Mucosa of rectum (tissue), 2 donors: ENCODE measurements around the gene LRRC32.

Source experiments
- H3K27ac ChIP-seq, 2 donors: one replicate each; pipeline ENCODE4 v1.7.0; 2013; ENCODE audit warnings: inconsistent platforms in 2 of 2, low read depth in 2 of 2, low read length in 2 of 2
- H3K27me3 ChIP-seq, 2 donors: one replicate each; pipeline ENCODE4 v1.7.0; 2013; ENCODE audit warnings: low read length in 2 of 2; ENCODE audit not compliant: control insufficient read depth in 2 of 2, insufficient read depth in 2 of 2
- H3K36me3 ChIP-seq, 2 donors: one replicate each; pipeline ENCODE4 v1.7.0; 2013; ENCODE audit warnings: low read length in 2 of 2; ENCODE audit not compliant: control insufficient read depth in 2 of 2, insufficient read depth in 2 of 2
- H3K4me1 ChIP-seq, 2 donors: one replicate each; pipeline ENCODE4 v1.7.0; 2013; ENCODE audit warnings: low read length in 2 of 2, mild to moderate bottlenecking in 1 of 2; ENCODE audit not compliant: control insufficient read depth in 2 of 2, insufficient read depth in 2 of 2
- H3K4me3 ChIP-seq, 2 donors: one replicate each; pipeline ENCODE4 v1.7.0; 2013; ENCODE audit warnings: low read length in 2 of 2
- H3K9ac ChIP-seq, 2 donors: one replicate each; pipeline ENCODE4 v1.7.0; 2013; ENCODE audit warnings: low read length in 2 of 2, low read depth in 1 of 2, mild to moderate bottlenecking in 1 of 2
- H3K9me3 ChIP-seq, 2 donors: one replicate each; pipeline ENCODE4 v1.7.0; 2013; ENCODE audit warnings: low read length in 2 of 2; ENCODE audit not compliant: control insufficient read depth in 2 of 2
- donor health status: healthy.
- donor health status: Normal muscosa, but diverticular disease.

LRRC32 gene

DNA sequence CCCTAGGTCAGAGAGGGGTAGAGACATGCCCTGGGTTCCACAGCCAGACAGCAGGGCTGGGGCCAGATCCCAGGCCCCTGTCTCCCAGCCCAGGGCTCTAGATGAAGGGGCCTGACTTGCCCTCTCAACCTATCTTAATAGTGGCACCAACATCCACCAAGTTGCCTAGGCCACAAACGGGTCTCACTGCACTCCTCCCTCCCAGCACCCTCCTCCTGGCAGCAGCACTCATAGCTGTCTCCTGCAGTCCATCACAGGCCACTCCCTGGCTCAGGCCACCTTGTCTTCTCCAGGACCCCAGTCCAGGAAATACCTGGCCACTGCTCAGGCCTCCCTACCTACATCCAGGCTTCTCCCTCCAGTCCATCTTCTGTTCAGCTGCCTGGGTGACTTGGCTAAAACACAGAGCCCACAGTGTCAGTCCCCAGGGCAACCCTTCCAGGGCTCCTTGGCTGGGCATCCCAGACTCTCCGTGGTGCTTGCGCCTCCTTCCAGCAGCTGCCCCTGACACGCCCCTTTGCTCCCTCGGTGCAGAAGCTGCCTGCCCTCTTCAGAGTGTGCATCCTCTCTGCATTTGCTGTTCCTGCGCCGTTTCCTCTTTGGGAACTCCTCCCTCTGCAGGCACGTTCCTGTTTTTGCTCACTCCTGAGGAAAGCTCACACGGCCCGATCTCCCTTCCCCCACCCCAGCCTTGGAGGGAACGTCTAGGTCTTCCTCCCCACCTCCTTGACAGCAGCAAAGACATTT, 40.5 kb downstream of the LRRC32 start:
- Histone ChIP-seq H3K36me3 (no peaks in the 10 kb centered on the region), H3K27ac (peak overlapping the region; percentile 60 to 76), H3K4me3 (peak overlapping the region; percentile 26), H3K4me1 (peaks cover 12 to 24% of the 10 kb centered on the region in 2 donors), H3K9me3 (no peaks in the 10 kb centered on the region), H3K27me3 (no peaks in the 10 kb centered on the region), H3K9ac (peak overlapping the region; percentile 10 to 56)

DNA sequence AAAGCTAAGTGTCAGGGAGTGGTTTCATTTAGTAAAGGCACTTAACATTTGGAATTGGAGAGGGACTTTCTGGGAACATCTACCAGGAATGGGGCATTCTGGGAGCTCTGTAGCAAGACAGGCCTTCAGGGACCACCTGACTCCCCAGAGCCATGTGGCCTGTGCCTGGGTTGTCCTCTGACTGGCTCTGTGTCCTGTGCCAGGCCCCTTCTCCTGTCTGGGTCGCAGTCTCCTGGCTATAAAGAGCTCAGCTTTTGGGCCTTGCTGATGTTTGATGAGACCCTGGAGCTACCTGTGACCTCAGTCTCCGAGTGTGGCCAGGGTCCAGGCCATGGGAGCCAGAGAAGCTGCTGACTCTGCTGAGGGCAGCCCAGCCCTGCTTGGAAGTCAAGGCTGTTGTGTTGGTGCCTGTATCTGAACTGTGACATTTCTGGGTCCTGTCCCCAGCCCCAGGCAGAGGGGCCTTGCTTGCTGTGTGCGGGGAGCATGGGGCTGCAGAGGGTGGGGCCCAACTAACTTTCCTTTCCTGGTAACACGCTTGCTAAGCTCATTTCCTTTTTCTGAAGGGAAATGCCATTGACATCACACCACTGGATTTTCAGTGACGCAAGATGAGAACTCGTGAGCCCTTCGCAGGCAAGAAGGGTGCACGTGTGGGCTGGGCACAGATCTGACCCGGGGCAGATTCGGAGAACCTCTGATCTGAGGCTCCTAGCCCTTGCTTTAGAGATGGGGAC, 41.3 kb downstream of the LRRC32 start:
- H3K9me3 ChIP-seq: no peaks in the 10 kb centered on the region
- H3K27ac ChIP-seq: peak overlapping the region; percentile 60 to 76
- no peak overlapping the region for H3K4me3 ChIP-seq
- H3K4me1 ChIP-seq: peaks cover 12 to 24% of the 10 kb centered on the region in 2 donors
- no peaks in the 10 kb centered on the region for H3K36me3 ChIP-seq
- no peaks in the 10 kb centered on the region for H3K27me3 ChIP-seq
- H3K9ac ChIP-seq: peak overlapping the region in 1 of 2 donors; percentile 41

DNA sequence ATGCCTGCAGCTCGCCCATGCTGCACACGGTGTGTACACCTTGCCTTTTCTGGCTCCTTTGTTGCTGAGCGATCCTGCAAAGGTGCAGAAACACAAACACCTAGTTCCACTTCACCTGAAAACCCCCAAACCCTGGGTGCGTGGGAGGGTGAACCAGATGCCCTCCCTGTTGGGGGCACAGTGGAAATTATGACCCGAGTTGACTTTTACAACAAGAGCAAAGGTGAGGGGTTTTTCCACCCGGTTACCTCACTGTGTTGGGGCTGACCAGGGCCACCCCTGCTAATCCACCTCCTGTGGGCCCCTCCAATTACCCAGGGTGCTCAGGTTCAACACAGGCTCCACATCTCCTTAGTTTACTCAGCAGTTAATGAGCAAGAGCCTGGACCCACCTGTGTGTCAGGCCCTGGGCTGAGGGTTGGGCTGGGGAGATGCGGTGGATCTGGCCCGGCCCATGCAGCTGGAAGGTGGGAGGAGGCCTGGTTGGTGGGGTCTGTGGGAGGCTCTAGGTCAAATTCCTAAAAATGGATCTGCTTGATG, 42.1 kb downstream of the LRRC32 start:
- Histone ChIP-seq H3K27ac (no peak overlapping the region), H3K4me1 (peaks cover 12 to 24% of the 10 kb centered on the region in 2 donors), H3K9me3 (no peaks in the 10 kb centered on the region), H3K4me3 (no peak overlapping the region), H3K36me3 (no peaks in the 10 kb centered on the region), H3K27me3 (no peaks in the 10 kb centered on the region), H3K9ac (no peak overlapping the region)

DNA sequence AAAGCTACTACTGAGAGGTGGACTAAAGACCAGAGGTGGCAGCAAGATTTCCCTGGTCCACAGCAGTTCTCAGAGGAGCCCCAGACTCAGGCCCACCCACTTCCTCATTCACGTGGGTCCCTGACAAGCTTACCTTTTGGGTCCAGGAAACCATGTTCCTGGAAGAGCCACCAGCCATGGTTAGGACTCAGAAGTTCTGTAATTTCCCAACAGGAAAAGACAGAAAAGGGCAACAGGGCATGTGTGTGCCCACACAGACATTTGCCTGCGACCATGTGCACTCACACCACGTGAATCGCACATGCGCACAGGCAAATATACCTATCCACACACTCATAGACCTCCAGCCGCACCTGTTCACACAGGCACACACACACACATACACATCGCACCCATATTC, 42.9 kb downstream of the LRRC32 start:
- H3K27ac ChIP-seq: no peak overlapping the region
- H3K4me1 ChIP-seq: peaks cover 12 to 24% of the 10 kb centered on the region in 2 donors
- H3K27me3 ChIP-seq: no peaks in the 10 kb centered on the region
- no peaks in the 10 kb centered on the region for H3K9me3 ChIP-seq
- no peak overlapping the region for H3K4me3 ChIP-seq
- H3K9ac ChIP-seq: no peak overlapping the region
- H3K36me3 ChIP-seq: no peaks in the 10 kb centered on the region

DNA sequence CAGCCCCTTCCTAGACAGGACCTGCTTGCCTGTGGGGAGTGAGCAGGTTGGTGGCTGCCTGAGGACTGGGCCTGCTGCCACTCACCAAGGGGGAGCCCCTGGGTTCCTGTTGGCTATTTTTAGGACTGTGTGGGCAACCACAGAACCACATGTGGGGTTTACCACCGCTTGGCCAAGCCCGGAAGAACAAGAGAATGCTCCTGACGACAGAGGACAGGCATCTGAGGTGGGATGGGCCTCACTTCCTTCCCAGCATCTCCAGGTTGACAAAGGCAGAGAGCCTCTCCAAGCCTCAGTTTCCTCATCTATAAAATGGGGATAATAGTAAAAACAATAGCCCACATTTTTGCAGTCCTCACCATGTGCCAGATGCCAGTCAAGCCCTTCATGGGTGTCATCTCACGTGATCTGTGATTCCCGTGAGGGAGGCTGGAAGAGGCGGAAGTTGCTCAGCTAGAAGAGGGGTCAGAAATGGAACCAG, 43.6 kb downstream of the LRRC32 start:
- Histone ChIP-seq H3K27me3 (no peaks in the 10 kb centered on the region), H3K36me3 (no peaks in the 10 kb centered on the region), H3K27ac (no peak overlapping the region), H3K9ac (no peak overlapping the region), H3K9me3 (no peaks in the 10 kb centered on the region), H3K4me3 (no peak overlapping the region), H3K4me1 (peaks cover 12 to 24% of the 10 kb centered on the region in 2 donors)

DNA sequence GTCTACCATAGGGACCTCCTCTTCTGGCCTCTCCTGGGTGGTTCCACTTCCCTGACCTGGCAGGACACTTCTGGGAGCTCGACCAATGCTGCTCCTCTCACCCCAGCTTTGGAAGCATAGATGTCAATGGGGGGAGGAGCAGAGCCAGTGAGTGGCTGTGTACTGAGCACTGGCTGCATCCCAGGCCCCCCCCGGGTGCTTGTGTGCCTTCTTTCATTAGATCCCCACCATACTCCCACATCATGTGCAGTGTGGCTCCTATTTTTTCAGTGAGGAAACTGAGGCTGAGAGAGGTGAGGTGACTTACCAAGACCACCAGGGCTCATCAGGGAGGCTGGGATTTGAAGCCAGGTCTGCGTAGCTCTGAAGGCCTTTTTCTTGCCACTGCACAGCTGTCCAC, 44.3 kb downstream of the LRRC32 start:
- no peak overlapping the region for H3K27ac ChIP-seq
- H3K4me3 ChIP-seq: no peak overlapping the region
- H3K9me3 ChIP-seq: no peaks in the 10 kb centered on the region

DNA sequence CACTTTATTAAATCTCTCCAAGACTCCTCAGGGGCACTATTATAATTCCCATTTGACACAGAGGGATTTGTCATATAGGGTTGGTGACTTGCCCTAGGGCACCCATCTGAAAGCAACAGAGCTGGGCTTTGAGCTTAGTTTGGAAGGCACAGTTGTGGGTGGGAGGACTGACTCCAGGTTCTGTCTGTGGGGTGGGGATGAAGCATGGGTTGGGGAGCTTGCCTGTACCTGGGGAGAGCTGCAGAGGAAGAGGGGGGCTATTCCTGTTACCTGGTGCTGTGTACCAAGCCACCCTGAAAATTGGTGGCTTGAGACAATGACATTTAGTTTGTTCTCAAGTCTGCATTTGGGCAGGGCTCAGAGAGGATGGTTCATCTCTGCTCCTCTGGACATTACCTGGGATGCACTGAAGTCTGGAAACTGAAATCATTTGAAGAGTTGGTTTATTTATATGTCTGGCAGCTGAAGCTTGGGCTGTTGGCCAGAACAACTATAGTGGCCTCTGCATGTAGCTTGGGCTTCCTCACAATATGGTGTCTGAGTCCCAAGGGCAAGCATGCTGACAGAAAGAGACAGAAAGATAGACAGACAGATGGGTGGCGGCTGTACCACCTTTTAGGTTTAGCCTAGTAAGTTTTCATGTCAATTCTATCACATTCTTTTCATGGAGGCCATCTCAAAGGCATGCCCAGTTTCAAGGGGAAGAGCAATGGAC, 44.9 kb downstream of the LRRC32 start:
- Histone ChIP-seq H3K36me3 (no peaks in the 10 kb centered on the region), H3K9me3 (no peaks in the 10 kb centered on the region), H3K4me1 (peaks cover 11 to 23% of the 10 kb centered on the region in 2 donors), H3K27ac (no peak overlapping the region), H3K27me3 (no peaks in the 10 kb centered on the region), H3K4me3 (no peak overlapping the region), H3K9ac (no peak overlapping the region)

More for the DNA sequence above, 44.3 kb downstream of the LRRC32 start:
- Histone ChIP-seq H3K36me3 (no peaks in the 10 kb centered on the region), H3K27me3 (no peaks in the 10 kb centered on the region), H3K4me1 (peaks cover 12 to 24% of the 10 kb centered on the region in 2 donors), H3K9ac (no peak overlapping the region)

DNA sequence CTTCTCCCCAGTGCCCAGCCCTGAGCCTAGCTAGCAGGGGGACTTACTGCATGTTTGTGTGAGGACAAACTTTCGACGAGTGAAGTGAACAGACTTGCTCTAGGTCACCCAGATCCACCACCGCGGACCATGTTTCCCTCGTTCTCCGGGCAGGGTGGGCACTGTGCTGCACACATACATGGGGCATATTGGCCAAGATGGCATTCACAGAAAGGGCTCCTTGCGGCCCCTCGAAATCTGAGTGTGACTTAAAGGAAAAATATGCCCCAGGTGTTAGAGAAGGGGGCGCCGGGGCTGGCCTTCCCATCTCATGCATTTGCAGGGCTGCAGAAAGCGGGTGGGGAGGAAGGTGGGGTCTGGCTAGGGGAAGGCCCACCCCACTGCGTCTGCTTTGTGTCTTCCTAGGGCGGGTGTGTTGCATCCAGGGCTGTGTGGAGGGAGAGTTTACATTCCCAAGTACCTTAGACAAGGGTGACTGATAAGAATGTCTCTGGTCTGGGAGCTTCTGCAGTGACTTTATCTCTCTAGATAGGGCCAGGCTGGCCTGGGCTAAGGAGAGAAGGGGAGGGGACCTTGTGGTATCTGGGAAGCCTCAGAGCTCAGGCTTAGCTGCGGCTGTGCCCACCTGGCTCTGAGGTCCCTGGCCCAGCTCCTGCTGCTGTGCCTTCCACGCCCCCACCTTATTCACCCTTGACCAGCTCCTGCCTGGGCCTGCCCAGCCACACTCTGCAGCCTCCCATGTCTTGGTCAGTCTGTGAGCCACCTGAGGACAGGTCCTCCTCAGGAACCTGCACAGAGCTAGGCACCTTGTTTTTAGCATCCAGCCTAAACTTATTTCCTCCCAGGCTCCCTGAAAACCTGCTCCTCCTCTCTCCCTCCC, 45.8 kb downstream of the LRRC32 start:
- peaks cover 2 to 14% of the 10 kb centered on the region in 2 donors for H3K4me1 ChIP-seq
- H3K9me3 ChIP-seq: no peaks in the 10 kb centered on the region
- H3K27me3 ChIP-seq: no peaks in the 10 kb centered on the region
- no peak overlapping the region for H3K9ac ChIP-seq
- H3K36me3 ChIP-seq: no peaks in the 10 kb centered on the region
- no peak overlapping the region for H3K27ac ChIP-seq
- H3K4me3 ChIP-seq: no peak overlapping the region

DNA sequence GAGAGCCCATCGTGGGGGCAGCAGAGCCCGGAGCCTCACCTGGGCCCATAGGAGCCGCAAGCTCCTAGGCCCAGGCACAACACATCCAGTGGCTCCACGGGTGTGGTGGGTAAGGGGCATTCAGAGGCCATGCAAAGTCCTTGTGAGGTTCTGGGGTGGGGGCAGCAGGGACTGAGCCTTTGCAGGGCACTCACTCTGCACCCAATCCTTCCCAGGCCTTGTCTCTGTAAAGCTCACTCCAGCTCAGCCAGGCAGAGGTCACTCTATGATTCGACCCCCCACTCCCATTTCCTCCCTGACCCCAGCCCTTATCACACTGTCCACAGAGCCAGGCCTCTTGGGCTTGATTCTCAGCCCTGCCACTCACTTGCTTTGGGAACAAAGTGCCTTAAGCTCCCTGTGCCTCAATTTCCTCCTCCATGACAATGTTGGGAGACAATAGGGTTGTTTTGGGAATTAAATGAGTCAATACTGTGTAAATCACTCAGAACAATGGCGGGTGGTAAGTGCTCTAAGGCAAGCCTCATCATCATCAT, 46.6 kb downstream of the LRRC32 start:
- no peak overlapping the region for H3K27ac ChIP-seq
- H3K36me3 ChIP-seq: no peaks in the 10 kb centered on the region
- H3K4me3 ChIP-seq: no peak overlapping the region

More for the DNA sequence above, 46.6 kb downstream of the LRRC32 start:
- Histone ChIP-seq H3K9me3 (no peaks in the 10 kb centered on the region), H3K27me3 (no peaks in the 10 kb centered on the region), H3K4me1 (peaks cover 0 to 7% of the 10 kb centered on the region in 2 donors), H3K9ac (no peak overlapping the region)
